ENCODE data around the gene RRBP1.

RRBP1 gene

DNA sequence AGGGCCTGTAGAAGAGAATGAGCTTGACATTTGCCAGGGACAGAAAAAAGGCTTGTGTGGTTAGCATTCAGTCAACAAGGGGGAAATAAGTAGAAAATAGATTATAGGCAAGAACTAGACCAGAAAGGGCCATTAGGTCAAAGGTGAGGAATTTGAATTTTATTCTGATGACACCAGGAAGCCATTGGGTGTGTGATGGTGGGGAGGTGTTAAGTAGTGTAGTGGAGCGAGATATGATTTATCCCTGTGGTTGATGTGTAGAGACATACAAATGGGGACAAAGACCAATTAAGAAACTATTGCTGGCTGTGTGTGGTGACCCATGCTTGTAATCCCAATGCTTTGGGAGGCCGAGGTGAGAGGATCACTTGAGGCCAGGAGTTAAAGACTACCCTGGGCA is 101.1 kb downstream of the RRBP1 start:
- DNase-seq (ENCODE audit: low read depth, low spot score) = no peak

DNA sequence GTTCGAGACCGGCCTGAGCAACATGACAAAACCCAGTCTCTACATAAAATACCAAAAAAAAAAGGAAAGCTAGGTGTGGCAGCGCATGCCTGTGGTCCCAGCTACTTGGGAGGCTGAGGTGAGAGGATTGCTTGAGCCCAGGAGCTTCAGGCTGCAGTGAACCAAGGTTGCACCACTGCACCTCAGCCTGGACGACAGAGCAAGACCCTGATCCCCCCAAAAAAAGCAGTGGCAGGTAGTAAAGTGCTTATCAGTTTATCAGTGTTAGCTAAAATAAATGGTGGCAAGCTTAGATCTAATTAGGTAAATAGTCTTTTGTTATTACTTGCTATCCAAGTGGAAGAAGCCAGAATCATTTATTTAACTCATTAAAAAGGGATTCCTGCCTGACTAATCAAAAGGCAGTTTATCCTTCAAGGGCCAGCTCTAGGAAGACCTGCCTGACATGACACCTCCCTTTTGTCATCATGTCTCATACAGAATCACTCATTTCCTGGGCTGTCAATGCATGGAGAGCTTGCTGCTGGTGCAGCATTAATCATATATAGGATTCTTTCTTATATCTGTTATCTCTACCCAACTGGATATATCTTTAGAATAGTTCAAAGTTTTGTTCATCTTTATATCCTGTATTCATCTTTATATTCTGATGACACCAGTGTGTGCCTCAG is 102.5 kb downstream of the RRBP1 start:
- no peak for DNase-seq (ENCODE audit: low read depth, low spot score)

DNA sequence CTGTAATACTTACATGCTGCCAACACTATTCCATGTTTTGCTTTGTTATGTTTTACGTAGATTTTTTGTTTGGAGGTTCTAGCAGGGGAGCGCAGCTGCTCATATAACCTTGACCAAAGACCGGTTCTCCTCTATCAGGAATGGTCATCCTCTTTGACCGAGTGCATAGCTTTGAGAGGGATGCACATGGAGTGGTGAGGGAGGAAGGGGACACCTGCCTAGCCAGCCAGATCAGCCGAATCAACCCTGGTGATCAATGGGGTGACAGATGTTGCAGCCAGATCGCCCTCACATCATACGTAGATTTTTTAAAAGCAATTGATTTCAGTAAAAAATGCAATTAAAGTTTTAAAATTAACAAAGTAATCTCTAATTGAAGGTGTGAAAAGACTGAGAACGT is 105.8 kb downstream of the RRBP1 start:
- DNase-seq (ENCODE audit: low read depth, low spot score) = no peak

DNA sequence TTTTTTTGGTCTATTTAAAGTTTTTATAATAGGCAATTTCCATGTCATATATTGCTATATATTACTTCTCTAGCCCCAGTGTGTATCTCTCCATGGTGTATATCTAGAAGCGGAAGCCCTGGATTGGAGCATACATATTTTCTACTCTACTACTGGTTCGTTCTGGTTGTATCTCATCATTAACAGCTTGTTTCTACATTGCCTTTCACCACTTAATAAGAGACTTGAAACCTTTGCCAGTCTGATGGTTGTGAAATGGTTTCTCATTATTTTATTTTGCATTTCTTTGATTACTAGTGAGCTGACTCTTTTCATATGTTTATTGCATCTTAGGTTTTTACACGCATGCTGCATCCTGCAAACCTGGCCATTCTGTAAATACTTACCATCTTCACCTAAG is 108.6 kb downstream of the RRBP1 start:
- DNase-seq (ENCODE audit: low read depth, low spot score) = no peak

DNA sequence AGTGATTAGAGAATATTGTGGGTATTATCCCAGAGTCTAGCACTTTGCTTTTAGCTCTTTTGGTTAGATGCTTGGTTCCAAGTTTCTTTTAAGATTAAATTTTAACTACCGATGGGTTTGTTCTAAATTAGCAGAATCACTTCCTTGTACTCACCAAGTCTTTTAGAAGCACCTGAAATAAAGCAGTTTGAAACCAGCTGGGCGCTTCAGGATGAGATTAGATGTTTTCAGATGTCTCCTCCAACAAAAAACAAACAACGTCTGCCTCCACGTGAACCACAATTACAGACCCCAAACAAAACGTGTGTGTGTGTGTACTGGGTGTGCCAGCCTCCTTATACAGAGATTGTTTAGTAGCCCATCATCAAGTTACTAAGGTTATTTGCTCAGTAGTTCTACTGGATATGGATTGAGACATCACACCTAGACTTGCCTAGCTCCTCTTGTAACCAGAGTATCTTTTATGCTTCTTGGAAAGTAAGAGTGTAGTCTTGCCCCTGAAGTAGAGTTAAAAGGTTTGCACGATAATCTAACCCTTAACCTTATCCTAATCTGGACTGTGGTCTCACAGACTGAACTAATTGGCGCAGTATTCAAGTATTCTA is 109.9 kb downstream of the RRBP1 start:
- DNase-seq (ENCODE audit: low read depth, low spot score) = no peak

DNA sequence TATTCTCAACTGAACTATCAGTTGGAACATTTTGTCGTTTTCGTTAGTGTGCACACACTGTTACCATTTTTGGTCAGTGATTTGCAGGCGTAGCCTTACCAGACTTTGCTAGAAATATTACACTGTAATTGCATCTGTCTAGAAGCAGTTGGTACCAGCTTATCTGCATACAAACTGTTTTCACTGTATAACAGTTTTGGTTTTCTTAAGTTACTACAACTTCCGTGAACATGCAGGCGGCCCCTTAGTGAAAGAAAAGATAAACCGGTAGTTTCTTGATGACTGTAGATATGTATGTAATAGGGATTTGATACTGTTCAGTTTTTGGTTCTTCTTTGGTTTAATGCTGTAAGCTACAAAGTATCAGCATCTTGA is 110.9 kb downstream of the RRBP1 start:
- no peak for DNase-seq (ENCODE audit: low read depth, low spot score)

DNA sequence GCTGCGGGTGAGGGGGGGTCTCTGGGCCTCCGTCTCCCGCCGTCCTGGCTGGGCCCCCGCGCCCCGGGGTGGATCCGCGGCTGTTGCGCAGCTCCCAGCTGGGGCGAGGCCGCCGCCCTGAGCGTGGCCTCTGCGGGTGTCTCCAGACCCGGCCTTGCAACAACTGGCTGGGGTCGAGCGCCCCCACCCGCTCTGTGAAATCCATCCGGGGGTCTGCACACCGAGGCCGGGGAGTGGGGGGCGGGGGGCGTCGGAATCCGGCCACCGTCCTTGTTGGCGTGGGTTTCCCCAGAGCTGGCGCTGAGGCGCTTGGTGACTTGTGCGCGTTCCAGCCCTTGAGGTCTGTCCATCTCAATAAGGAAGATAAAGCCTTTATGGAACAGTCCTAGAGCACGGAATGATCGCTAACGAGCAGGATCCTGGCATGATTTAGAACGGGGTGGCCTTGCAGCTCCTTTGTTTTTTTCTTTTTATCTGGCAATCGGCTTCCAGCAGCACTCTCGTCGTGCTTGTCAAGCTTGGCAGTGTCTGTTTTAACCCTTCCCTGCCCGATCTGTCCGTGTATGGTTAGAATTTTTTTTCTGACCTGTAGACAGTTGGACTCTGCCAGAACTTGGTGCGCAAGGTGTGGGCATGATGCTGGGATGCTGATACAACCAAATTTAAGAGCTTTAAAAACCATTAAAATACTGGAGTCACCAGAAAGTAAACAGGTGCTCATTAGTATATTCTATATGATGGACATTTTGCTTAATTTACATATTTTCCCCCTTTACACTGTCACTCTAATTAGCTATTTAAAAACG is 111.5 kb downstream of the RRBP1 start:
- DNase-seq (ENCODE audit: low read depth, low spot score) = no peak

DNA sequence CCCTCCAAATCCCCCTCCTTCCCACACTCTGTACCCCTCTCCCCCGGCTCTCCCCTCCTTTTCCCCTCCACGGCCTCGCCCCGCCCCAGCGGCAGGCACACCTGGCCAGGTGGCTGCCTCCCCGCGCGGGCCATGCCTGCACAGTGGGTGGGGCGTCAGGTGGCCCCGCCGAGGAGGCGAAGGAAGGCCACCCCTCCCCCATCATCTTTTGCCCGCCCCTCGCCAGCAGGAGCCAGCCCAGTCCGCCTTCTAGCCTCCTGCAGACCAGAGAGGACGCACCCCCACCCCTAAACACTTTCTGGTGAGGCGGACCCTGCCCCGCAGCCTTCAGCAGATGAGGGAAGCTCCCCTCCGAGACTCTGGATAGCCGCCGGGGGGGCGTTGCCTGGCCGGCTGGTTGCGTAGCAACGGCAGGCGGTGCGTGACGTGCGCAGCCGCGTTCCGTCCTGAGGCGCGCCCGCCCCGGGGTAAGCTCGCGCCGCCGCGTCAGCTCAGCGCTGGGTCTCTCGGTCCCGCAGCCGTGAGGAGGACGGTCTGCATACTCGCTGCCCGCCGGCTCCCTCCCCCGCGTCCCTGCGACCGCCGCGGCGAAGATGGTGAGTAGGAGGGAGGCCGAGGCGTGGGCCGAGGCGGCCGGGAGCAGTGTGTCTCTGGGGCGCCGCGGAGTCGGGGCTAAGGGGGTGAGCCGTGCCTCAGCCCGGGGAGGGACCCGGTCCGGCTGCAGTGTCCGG is 112.3 kb downstream of the RRBP1 start, which contains the start of gene DSTN:
TSS of gene DSTN (plus strand) at position 460 of the 731 bp plus-strand sequence. CDS start at position 594, 134 bp downstream.
- peak; percentile 78 for DNase-seq (ENCODE audit: low read depth, low spot score)

DNA sequence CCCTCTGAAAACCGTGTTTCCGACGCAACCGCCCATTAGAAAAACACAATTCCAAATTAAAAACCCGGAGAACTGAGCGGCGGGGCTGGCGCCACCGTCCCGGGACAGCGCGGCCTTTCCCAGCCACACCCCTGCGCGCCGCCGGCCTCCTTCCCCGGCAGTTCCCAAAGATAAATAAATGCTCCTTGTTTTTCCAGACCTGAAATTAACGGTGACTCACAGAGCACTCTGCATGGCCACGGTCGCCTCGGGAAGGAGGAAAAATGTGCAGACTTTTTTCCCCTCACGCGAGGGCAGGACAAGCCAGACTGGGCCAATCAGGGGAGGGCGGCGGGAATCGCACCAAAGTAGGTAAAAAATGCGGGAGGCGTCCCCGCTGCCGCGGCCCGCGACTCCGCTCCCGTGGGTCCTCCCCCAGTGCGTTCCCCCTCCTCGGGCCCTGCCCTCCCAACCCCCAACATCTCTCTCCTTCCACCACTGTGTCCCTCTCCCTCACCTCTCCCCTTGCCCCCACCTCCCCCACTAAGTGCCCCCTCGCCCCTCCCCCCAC is 113.0 kb downstream of the RRBP1 start:
- no peak for DNase-seq (ENCODE audit: low read depth, low spot score)

DNA sequence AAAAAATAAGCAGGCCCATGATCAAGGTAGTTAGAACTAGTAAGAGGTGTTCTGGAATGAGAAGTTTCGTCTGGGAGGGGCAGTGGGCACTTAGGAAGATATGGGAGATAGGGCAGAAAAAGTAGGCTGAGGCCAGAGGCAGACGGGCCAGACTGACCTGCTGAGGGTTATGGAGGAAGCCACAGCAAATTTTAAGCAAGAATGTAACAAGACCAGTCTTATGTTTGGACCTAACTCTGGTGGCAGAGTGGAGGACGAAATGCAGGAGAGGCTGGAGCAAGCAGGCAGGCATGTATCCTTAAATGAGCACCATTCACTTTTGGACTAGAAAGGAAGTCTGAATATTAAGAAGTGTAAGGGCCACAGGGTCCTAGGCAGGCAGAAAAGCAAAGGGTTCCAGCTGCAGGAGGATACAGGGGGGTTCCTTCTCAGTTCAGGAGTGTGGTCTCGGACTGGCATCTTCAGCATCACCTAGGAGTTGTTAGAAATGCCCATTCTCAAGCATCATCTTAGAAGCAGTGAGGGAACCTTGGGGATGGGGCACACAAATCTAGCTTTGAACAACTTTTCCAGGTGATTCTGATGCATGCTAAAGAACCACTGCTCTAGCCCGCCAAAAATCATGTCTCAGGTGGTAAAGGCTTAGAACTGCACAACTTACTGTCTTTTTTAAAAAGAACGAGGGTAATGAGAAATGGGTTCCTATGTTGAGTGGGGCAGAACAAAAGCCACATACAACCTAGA is 113.8 kb downstream of the RRBP1 start:
- no peak for DNase-seq (ENCODE audit: low read depth, low spot score)

DNA sequence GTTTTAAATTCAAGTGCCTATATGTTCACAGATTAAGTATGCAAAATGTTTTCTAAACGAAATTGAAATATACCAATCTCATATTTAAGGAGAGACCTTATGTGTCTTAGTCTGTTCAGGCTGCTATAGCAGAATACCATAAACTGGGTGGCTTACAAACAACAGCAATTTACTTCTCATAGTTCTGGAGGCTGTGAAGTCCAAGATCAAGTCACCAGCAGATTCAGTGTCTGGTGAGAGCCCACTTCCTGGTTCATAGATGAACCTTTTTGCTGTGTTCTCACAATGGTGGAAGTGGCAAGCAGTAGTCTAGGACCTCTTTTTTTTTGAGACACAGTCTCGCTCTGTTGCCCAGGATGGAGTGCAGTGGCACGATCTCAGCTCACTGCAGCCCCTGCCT is 115.7 kb downstream of the RRBP1 start:
- no peak for DNase-seq (ENCODE audit: low read depth, low spot score)

DNA sequence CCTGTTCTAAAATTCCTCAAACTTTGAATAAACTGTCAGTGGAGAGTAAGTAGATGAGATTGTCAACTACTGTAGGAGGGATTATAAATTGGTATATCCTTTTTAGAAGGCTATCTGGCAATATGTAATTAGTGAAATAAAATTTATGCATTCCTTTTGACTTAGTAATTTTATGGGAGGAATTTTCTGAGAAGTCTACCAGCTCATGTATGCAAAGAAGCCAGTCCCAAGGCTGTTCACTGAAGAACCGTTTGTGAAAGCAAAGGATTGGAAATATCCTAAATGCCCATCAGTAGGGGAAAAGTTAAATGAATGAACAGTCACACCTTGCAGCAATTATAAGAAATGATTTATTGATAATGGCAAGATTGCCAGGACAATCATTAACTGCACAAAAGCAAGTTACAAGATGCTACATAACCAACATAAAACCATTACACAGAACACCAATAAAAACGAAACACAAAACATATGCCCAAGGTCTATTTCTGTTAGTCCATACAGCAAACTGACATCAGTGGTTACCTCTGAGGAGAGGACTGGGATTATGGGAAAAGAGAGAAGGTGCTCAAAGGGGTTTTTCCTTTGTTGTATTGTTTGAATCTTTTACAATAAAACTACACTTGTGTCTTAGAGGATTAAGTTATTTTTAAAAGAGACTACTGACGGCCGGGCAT is 116.7 kb downstream of the RRBP1 start:
- no peak for DNase-seq (ENCODE audit: low read depth, low spot score)

Measured in activated naive CD8-positive, alpha-beta T cell treated with anti-CD3 and anti-CD28 coated beads, Interleukin-2, amount 50 U/mL, for 16 hours (primary cell).